Esophagus squamous epithelium (tissue), 4 donors: ENCODE results near the gene RNASE7.

Experiments
- POLR2A ChIP-seq, 4 donors: fragments of 450-650 bp; IDR thresholded peaks; one replicate each; pipeline ENCODE4 v1.6.1; 2017; ENCODE audit warnings: antibody characterized with exemption in 4 of 4, mild to moderate bottlenecking in 4 of 4, moderate library complexity in 3 of 4
- TF ChIP-seq, protein P1 (sequence below), 6 experiments: fragments of 450-650 bp in 4 of 6; fragments of 200-600 bp in 2 of 6; sonication (generic) in 2 of 6; IDR thresholded peaks; one replicate each; pipeline ENCODE4 v1.5.1; 2016 to 2019; ENCODE audit warnings: antibody characterized with exemption in 6 of 6, mild to moderate bottlenecking in 4 of 6, moderate library complexity in 4 of 6

DNA sequence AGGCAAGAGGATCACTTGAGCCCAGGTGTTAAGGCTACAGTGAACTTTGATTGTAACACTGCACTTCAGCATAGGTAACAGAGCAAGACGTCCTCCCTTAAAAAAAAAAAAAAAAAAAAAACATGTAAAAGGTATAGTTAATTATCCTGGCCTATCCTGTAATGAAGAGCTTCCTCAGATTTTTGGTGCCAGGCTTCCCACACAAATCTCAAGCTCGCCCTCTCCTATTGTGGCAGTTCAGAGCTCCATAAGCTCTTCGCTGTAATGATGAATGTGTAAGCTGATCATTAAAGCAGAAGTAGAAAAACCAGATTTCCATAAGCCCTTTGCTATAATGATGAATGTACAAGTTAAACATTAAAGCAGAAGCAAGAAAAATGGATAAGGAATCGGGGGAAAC, 45.0 kb upstream of the RNASE7 start:
- TF ChIP-seq POLR2A (IDR thresholded peaks at IDR 0.05): no peak
- TF ChIP-seq, protein P1, sequence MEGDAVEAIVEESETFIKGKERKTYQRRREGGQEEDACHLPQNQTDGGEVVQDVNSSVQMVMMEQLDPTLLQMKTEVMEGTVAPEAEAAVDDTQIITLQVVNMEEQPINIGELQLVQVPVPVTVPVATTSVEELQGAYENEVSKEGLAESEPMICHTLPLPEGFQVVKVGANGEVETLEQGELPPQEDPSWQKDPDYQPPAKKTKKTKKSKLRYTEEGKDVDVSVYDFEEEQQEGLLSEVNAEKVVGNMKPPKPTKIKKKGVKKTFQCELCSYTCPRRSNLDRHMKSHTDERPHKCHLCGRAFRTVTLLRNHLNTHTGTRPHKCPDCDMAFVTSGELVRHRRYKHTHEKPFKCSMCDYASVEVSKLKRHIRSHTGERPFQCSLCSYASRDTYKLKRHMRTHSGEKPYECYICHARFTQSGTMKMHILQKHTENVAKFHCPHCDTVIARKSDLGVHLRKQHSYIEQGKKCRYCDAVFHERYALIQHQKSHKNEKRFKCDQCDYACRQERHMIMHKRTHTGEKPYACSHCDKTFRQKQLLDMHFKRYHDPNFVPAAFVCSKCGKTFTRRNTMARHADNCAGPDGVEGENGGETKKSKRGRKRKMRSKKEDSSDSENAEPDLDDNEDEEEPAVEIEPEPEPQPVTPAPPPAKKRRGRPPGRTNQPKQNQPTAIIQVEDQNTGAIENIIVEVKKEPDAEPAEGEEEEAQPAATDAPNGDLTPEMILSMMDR (IDR thresholded peaks at IDR 0.05): no peak
